ENCODE measurements around the gene RIMBP2. TPM values are rescaled to one million over a fixed set of nuclear protein-coding genes. Genes with fewer than 3 reads are reported as not detected.

Gene RIMBP2
- total RNA-seq, 6 experiments from 2014 or later: not detected

DNA sequence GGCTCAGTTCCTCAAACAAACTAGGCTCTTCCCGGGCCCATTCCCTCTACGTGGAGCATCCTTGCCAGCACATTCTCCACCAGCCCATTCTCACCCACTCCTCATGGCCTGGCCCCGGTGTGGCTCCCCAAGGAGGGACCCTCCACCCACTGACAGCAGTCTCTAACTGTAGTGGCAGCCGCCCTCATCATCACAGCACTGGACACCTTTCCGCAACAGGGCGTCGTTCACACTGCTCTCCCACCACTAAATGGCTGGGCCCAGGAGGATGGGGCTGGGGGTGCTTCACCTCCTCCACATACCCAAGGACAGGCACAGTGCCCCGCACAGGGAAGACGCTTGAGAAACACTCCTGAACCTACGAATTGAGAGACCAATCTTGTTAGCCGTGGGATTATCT, 123.0 kb downstream of the RIMBP2 start:
- no peak overlapping the region for H3K4me3 Mint-ChIP-seq

DNA sequence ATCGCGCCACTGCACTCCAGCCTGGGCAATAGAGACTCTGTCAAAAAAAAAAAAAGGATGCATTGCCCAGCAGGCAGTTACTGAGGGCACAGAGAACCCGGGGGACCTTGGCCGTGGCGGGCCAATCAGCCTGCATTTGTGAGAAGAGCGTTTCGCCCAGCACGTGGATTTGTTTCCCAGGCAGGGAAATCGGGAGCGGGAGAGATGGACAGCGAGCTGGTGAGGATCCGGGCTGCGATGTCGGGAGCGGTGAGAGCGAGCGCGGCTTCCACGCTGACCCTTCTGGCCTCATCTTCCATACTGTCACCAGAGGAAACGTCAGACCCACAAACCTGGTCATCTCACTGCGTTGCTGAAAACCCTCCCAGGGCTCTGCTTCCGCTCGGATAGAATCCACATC, 123.5 kb downstream of the RIMBP2 start:
- Mint-ChIP-seq H3K27ac (no peak overlapping the region), H3K27me3 (ENCODE audit: insufficient read depth) (peaks cover 4% of the 10 kb centered on the region; the same call in 1 of the 2 replicates), H3K9me3 (peaks cover 84% of the 10 kb centered on the region), H3K36me3 (ENCODE audit: low read depth) (peaks cover 17% of the 10 kb centered on the region), H3K4me3 (no peak overlapping the region), H3K4me1 (ENCODE audit: low read depth) (no peaks in the 10 kb centered on the region)
- DNase-seq: no peak
- TF ChIP-seq, protein P1, sequence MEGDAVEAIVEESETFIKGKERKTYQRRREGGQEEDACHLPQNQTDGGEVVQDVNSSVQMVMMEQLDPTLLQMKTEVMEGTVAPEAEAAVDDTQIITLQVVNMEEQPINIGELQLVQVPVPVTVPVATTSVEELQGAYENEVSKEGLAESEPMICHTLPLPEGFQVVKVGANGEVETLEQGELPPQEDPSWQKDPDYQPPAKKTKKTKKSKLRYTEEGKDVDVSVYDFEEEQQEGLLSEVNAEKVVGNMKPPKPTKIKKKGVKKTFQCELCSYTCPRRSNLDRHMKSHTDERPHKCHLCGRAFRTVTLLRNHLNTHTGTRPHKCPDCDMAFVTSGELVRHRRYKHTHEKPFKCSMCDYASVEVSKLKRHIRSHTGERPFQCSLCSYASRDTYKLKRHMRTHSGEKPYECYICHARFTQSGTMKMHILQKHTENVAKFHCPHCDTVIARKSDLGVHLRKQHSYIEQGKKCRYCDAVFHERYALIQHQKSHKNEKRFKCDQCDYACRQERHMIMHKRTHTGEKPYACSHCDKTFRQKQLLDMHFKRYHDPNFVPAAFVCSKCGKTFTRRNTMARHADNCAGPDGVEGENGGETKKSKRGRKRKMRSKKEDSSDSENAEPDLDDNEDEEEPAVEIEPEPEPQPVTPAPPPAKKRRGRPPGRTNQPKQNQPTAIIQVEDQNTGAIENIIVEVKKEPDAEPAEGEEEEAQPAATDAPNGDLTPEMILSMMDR (IDR thresholded peaks at IDR 0.05): no peak

More for the DNA sequence above, 123.0 kb downstream of the RIMBP2 start:
- H3K27ac Mint-ChIP-seq: no peak overlapping the region
- H3K9me3 Mint-ChIP-seq: peaks cover 85% of the 10 kb centered on the region
- DNase-seq: no peak
- TF ChIP-seq, protein P1 (IDR thresholded peaks at IDR 0.05): no peak
- H3K4me1 Mint-ChIP-seq (ENCODE audit: low read depth): no peaks in the 10 kb centered on the region
- peaks cover 18% of the 10 kb centered on the region for H3K36me3 Mint-ChIP-seq (ENCODE audit: low read depth)
- peaks cover 1% of the 10 kb centered on the region; the same call in 1 of the 2 replicates for H3K27me3 Mint-ChIP-seq (ENCODE audit: insufficient read depth)

DNA sequence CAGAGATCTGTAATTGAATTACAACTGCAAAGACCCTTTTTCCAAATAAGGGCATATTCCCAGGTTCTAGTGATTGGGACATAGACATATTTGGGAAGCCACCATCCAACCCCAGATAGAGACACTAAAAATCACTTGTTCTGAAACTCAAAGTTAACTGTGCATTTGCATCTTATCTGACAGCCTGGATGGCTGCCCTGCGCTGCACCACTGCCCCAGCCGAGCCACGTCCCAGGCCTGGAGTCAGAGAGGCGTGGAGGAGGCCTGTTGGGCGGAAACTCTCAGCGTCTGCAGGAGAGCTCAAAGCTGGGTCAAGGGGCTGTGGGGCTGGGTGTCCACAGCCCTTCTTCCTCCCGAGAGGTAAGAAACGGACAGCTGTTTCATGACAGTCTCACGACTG, 124.4 kb downstream of the RIMBP2 start:
- no peak for DNase-seq
- Mint-ChIP-seq H3K9me3 (peaks cover 79% of the 10 kb centered on the region), H3K27me3 (ENCODE audit: insufficient read depth) (peaks cover 4% of the 10 kb centered on the region; the same call in 1 of the 2 replicates), H3K4me3 (no peak overlapping the region), H3K36me3 (ENCODE audit: low read depth) (peaks cover 13% of the 10 kb centered on the region), H3K27ac (no peak overlapping the region), H3K4me1 (ENCODE audit: low read depth) (no peaks in the 10 kb centered on the region)
- TF ChIP-seq, protein P1 (IDR thresholded peaks at IDR 0.05): no peak

DNA sequence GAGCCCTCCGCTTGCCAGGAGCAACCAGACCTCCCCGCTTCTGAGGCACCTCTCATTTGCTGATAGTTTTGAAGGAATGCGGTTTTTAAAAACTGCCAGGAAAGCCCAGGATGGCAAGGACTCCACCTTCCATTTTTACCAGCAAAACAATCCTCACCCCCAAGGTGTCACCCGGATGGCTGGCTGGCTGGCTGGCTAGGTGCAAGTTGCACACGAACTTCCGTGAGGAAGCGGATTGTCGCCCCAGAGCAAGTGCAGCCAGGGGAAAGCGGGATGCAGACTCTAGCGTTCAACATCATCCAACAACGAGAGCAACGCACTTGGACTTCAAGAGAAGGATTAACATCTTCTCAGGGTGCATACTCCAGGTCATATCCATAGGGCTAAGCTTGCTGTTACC, 125.4 kb downstream of the RIMBP2 start:
- Mint-ChIP-seq H3K36me3 (ENCODE audit: low read depth) (peaks cover 13% of the 10 kb centered on the region), H3K9me3 (peaks cover 68% of the 10 kb centered on the region), H3K4me3 (no peak overlapping the region), H3K27me3 (ENCODE audit: insufficient read depth) (peaks cover 4% of the 10 kb centered on the region; the same call in 1 of the 2 replicates), H3K4me1 (ENCODE audit: low read depth) (no peaks in the 10 kb centered on the region), H3K27ac (no peak overlapping the region)
- DNase-seq: no peak
- TF ChIP-seq, protein P1 (IDR thresholded peaks at IDR 0.05): no peak

DNA sequence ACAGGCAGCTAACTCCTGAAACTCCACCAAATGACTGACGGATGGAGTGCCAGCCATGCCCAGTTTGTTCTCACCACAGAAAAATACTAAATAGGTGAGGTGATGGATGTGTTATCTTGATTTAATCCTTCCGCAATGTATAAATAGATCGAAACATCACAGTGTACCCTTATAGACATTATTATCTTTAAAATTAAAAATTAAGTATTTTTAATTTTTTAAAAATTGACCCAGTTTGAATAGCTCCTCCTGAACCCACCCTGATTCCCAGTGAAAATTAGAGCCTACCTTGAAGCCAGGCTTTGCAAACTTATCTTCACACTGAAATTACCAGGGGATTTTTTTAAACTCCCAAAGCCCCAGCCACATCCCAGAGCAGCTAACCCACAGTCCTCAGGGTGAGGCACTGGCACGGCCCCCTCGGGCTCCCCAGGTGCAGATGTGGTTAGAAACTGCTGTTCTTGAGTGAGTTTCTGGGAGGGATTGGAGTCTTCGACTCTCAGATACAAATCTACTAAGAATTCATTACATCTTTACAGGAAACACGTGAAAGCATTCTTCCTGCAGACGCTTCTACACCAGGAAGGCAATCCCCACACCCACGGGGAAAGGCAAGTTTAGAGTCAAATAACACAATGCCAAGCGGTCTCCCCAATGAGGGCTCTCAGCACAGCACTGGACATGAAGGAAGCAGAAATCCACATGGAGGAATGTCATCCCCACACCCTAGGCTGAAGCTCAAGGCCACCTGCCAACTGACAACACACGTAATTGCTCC, 126.4 kb downstream of the RIMBP2 start:
- Mint-ChIP-seq H3K27ac (no peak overlapping the region), H3K9me3 (peaks cover 62% of the 10 kb centered on the region), H3K4me1 (ENCODE audit: low read depth) (no peaks in the 10 kb centered on the region), H3K27me3 (ENCODE audit: insufficient read depth) (peaks cover 4% of the 10 kb centered on the region; the same call in 1 of the 2 replicates), H3K4me3 (no peak overlapping the region), H3K36me3 (ENCODE audit: low read depth) (peaks cover 13% of the 10 kb centered on the region)
- TF ChIP-seq, protein P1 (IDR thresholded peaks at IDR 0.05): no peak
- no peak for DNase-seq

Measured in HFFc6 (cell line).